Omental fat pad (tissue), 4 donors: ENCODE data around the gene MKLN1. TPM values are rescaled to one million over a fixed set of nuclear protein-coding genes. Genes with fewer than 3 reads are reported as not detected.

Experiments used
- ATAC-seq: fragments of 150-250 bp; one replicate; pipeline ENCODE4 v1.9.1; 2016; ENCODE audit warnings: mild to moderate bottlenecking, moderate library complexity; ENCODE audit not compliant: low FRiP score
- DNase-seq: peaks from one replicate; pipeline ENCODE4 v3.0.0-alpha.2; 2019; ENCODE audit warnings: low spot score
- CTCF ChIP-seq, 3 donors: fragments of 450-650 bp; IDR thresholded peaks; one replicate each; pipeline ENCODE4 v1.5.1; 2016 to 2017; ENCODE audit warnings: antibody characterized with exemption in 3 of 3, mild to moderate bottlenecking in 3 of 3, moderate library complexity in 2 of 3
- total RNA-seq, 4 donors: library from RNA; depleted of rRNA; stranded (reverse); fragments of >200 nt; gene quantifications; one replicate each; pipeline ENCODE4 v1.1.0, GENCODE V29; 2016

MKLN1 gene
- total RNA-seq, 4 donors from 2014 or later, result 48.9 to 108 (median 49.8) TPM

- no peak for ATAC-seq
- no peak for TF ChIP-seq CTCF (IDR thresholded peaks at IDR 0.05)
- no peak for DNase-seq
These were observed 166.5 kb downstream of the MKLN1 start for GRCh38 chr7:131494182-131494581.

GRCh38 chr7:131495669-131496498 is 168.2 kb downstream of the MKLN1 start:
- TF ChIP-seq CTCF (IDR thresholded peaks at IDR 0.05), result no peak
- DNase-seq (no peak), ATAC-seq (no peak)

- no peak for ATAC-seq
- no peak for TF ChIP-seq CTCF (IDR thresholded peaks at IDR 0.05)
- no peak for DNase-seq
These were observed 169.8 kb downstream of the MKLN1 start for GRCh38 chr7:131497454-131497853.

- TF ChIP-seq CTCF (IDR thresholded peaks at IDR 0.05), result no peak
- peak; percentile 45 for ATAC-seq
These were observed 170.7 kb downstream of the MKLN1 start for GRCh38 chr7:131498237-131498885.

GRCh38 chr7:131499801-131500200 is 172.1 kb downstream of the MKLN1 start:
- DNase-seq, result no peak
- ATAC-seq, result no peak
- TF ChIP-seq CTCF (IDR thresholded peaks at IDR 0.05), result no peak

More at GRCh38 chr7:131498237-131498885, 170.7 kb downstream of the MKLN1 start:
- DNase-seq, result no peak

- ATAC-seq (no peak), DNase-seq (no peak)
- no peak for TF ChIP-seq CTCF (IDR thresholded peaks at IDR 0.05)
These were observed 172.7 kb downstream of the MKLN1 start for GRCh38 chr7:131500357-131500756.
